NCI-H2107 (cell line): Measurements from ENCODE around the gene VWF.

Source experiments
- DNase-seq: peaks from one replicate; lab custom pipeline; 2025; lab: John Stamatoyannopoulos, UW

Gene VWF

GRCh38 chr12:5977556-5977955, 146.9 kb downstream of the VWF start:
- DNase-seq = no peak

- no peak for DNase-seq
Measured at GRCh38 chr12:5976711-5977110, 147.8 kb downstream of the VWF start.

DNA sequence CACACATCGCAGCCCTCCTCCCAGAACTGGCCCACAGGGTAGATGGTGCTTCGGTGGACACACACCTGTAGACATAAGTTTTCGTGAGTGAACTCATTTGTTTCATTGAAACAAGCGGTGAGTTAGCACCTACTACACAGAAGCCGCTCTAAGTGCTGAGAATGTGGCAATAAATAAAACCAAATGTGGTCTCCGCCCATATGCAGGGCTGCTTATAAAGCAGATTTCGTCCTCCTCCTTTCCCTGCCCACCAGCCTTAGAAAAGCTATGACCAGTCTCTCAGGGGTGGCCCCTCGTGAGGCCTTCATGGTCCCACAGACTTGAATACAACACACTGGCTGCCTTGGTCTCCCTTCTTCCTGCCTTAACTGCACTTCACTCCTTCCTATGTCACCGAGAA, 148.3 kb downstream of the VWF start:
- no peak for DNase-seq

- no peak for DNase-seq
Measured at GRCh38 chr12:5973461-5974115, 150.9 kb downstream of the VWF start.

DNA sequence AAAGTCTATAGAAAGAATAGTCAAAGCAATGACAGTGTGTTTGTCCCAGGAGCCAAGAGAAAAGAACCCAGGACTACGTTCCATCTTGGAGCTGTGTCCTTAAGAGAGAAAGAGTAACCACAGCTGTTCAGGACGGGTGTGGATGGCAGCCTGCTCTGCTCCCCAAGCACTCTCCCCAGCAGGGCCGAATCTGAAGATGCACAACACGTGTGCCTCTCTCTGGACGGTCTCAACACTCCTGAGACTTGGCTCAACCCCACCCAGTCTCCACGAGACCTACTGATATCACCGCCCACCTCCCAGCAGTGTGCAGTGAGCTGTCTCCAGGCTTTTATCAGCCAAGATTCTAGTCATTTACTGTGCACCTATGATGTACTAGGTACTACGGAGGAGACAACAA, 152.1 kb downstream of the VWF start:
- no peak for DNase-seq

- no peak for DNase-seq
Measured at GRCh38 chr12:5971194-5971850, 153.1 kb downstream of the VWF start.

DNA sequence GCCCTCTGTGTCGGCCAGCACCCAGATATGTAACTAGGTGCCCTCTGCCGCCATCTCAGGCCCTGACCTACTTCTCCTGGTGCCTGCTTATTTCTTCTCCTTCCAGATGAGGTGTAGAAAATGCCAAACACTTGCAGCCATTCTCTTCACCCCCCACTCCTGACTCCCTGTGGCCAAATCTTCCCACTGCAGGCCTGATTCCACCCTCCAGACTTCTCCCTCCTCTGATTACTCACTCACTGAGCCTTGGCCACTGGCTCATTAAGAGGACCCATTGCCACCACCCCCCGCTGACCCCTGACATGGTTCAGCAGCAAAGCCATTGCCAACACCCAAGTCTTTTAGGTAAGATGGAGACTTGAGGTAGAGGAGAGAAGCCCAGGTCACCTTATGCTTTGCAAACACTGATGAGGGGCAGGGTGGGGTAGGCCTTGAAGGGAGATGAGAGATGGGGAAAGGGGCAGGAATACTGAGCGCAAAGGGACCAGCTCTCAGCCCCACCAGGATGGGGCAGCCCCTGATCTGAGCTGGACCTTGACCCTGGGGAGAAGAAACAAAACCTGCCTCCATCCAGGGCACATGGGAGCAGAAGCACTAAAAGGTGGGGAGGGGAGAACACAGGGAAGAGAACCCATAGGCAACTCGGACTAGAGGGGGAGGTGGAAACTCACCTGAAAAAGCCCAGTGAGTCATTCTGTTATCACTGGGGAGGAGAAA, 154.3 kb downstream of the VWF start:
- DNase-seq = no peak

DNA sequence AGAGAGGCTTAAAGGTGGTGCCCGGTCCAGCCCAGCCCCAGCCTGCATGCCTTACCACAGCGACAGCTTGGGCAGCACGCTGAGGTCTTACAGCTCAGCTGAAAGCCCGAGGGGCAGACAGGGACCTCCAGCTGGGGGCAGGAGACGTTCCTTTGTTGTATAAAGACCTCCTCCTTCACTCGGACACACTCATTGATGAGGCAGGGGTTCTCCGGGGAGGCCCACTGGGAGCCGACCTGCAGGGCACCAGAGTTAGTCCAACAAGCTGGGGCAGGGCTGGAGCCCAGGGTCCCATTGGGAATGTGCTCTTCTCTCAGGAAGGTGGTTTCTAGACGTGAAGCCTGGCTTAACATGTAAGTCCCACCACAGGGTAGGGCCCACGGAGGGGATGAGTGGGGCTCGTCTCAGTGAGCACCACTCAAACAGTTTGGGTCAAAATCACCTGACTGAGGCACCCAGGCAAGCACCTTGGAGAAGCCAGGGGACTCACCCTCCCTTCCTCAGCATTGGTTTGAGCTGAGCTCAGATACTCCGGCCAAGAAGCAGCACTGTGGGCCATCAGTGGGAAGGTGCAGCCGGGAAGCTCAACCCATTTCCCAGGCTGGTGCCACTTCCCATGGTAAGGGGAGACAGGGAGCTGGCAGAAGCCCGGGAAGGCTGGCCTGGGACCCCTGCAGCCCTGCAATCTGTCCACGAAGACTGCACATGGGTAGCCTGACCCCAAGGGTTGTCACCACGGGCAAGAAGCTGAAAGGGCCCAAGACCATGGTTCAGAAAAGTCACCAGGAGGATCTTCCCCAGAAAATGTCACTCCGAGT, 155.1 kb downstream of the VWF start:
- no peak for DNase-seq

GRCh38 chr12:5967645-5968415, 156.6 kb downstream of the VWF start:
- no peak for DNase-seq

DNA sequence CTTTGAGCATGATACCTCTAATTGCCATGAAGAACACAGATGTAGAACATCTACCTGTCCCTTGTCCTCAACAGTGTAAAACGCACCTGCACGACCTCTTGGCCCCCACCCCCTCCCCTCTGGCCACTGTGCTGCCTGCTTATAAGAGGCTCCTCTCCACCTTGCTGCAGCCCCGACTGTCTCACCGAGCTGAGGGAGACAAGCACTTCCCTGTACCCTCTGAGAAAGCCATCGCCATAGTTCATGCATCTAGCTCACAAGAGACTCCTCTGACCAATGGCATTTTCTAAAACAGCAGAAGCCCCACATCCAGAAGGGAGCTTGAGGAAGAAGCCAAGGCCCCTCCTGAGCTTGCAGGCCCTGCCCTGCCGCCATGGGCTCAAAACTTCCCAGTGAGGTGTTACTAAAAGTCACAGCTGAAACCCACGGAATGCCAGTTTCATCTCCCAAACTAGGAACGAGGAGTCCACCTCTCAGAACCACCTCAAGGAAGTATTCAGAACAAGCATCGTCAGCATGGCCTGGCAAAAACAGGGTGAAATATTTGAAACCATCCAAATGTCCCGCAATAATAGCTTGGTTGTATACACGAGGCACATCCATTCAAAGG, 157.9 kb downstream of the VWF start:
- DNase-seq = no peak

GRCh38 chr12:5965950-5966383, 158.5 kb downstream of the VWF start:
- peak; percentile 31 for DNase-seq

GRCh38 chr12:5964913-5965900, 159.3 kb downstream of the VWF start:
- DNase-seq = no peak

GRCh38 chr12:5963515-5963914, 161.0 kb downstream of the VWF start:
- DNase-seq = no peak

DNA sequence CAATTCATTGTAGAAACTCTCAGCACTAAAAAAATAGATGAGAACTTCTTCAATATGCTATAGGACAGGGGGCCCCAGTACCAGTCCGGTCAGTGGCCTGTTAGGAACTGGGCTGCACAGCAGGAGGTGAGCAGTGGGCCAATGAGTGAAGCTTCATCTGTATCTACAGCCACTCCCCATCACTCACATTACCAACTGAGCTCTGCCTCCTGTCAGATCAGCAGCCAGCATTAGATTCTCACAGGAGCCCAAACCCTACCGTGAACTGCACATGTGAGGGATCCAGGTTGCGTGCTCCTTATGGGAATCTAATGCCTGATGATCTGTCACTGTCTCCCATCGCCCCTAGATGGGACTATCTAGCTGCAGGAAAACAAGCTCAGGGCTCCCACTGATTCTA, 163.7 kb downstream of the VWF start:
- DNase-seq = no peak

DNA sequence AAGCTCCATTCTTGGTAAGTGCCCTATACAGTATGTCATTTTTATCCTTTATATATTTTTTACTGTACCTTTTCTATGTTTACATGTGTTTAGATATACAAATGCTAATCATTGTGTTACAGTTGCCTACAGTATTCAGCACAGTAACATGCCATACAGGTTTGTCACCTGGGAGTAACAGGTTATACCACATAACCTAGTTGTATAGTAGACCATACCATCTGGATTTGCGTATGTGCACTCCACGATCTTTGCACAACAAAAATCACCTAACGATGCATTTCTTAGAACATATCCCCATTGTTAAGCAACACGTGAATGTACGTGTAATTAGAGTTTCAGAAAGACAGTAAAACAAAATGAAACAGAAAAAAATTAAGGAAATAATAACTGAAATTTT, 167.5 kb downstream of the VWF start:
- DNase-seq = no peak

DNA sequence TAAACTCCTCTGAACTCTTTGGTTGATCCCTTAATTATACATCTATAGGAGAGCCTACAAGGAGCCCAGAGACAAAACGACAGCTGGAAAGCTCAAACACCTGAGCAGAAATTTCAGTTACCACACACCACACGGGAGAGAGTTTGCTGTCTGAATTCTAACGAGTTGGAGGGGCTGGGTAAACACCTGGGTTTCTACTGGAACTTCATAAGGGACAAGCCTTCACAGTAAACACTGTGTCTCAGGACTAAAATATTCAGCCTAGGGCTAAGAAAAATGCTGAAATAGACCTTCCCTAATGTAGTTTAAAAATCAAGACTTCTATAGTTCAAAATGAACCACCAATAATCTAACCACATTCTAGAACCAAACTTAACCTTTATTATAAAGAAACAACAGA, 169.8 kb downstream of the VWF start:
- no peak for DNase-seq

DNA sequence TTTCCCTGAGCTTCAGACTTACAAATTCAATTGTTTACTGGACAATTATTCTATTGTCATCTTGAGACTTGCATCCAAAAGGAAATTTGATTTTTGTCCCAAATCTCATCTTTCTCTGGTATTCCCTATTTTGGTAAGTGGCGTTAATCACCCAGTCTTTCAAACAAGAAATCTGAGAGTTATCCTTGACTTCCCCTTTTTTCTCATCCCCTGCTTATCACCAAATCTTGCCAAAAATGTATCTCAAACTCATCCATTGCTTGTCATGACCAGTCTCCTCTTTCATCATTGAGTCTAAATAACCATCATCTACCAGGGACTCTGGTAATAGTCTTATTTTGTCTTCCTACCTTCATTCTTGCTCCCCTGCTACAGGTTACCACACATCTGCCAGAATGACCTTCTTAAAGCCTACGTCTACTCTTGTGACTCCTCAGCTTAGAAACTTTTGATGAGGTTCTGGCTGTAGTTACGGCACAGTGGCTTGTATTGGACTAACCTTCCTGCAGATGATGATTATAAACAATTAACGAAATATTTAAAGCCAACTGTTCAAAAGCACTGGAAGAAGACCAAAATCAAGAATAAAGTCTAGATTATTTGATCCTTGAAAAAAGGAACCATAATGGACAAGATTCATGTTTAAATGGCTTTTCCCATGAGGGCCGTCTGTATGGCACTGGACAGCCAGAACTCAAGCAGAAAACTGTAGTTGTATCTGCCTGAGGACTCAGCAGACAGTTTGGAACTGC, 170.5 kb downstream of the VWF start:
- DNase-seq = no peak

DNA sequence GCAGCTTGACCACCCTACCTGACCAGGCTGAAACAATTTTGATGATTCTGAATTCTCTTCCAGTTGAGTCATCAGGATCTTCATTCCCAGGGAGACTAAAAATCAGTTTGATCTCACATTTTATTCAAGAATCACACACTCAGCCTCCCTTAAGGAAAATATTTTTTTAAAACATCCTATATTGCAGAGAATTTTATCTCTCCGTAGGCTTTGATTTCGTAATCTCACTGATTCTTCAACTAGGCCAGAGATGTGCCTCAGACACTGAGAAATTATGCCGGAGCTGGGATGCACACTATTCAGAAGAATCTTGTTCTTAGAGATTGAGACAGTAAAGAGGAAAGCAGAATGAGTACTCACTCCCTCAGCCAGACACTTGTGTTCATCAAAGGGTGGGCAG, 172.4 kb downstream of the VWF start:
- DNase-seq = no peak

GRCh38 chr12:5948696-5949095, 175.8 kb downstream of the VWF start:
- no peak for DNase-seq
